ENCODE results near the gene RELN.

Gene RELN

DNA sequence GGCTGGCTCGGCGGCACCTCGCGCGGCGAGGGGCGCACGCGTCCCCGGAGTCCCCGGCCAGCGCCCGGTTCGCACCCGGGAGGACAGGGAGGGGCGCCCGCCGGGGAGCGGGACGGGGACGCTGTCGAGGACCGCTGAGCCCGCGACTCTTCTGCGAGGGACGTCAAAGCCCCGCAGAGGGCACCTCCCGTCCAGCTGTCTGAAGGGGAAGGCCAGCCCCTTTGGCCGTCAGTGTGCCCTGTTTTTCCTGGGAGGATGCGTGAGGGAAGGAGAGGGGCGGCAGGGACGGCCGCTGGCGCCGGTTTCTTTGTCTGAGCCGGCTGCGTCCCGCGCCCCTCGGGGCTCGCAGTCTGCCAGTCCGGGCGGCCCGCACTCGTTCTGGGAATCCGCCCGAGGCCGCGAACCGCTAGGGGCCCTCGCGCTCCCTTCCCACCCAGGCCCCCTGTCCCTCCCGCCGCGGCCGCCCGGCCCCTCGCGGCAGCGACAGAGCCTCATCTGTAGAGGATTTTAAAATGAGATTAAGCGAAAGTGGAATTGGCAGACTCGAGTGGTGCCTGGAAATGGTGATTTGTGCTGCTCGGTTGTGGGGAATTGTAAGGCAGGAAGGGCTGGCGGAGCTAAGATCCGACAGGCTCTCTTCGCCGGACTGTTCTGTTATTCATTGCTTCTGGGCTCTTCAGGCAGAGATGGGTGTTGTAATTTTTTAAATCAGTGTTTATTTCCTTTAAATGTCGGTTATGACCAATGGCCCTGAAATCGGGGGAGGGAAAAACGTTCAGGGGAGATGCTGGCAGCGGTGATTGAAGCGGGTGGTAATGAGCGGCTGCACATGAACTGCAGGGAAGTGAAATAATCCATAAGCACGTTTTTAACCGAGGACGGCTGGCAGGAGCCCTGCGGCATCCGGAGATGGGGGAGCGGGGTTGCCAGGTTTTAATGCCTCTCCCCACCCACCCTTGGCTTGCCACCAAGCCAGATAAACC is 618 bp upstream of the RELN start:
- peak; percentile 9 for DNase-seq

DNA sequence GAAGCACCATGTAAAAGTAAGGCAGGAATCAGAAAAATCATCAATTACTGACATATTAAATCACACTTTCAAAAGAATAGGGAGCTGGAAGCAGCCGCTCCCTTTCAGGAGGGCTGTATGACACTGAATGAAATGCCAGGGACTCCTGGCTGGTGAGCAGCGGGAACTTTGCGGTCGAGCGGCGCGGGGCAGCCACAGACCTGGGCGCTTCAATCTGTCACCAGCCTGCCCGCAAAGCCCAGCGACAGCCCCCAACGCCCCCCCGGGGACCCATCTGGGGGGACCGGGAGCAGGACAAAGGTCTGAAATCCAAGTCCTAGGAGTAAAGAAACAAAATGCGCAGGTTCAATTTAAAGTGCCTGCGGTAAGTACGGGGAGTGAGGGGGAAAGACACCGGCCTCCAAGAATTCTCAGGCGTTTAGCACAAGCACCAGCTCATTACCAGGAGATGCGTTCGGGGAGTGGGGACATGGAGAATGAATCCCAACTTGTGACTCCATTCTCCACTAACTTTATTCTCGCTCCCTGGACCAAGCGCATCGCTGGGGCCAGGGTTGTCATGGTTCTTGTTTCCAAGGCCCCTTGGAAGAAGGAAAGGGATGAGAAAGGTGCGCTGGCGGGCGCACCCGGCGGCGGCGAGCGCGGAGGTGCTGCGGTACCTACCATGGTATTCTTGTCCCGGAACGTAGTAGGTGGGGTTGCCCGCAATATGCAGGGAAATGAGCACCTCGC is 824 bp downstream of the RELN start:
- DNase-seq = peak; percentile 2

DNA sequence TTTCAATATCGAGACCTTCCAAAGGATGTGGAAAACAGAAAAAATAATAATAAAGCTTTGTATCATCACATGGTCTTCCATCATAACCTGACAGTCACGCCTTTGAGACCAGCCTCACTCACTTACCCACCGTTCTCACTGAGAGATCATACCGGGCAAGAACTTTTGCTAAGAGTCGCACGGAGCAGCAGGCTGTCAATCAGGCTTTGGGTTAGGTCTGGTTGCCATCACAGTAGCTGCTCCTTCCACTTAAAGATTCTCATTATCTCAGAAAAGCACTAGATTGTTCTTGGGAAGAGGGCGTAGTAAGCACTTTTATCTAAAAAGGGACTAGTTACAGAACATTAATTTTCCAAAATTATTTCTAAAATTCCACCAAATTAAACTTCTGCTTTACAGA is 2.0 kb downstream of the RELN start:
- no peak for DNase-seq

DNA sequence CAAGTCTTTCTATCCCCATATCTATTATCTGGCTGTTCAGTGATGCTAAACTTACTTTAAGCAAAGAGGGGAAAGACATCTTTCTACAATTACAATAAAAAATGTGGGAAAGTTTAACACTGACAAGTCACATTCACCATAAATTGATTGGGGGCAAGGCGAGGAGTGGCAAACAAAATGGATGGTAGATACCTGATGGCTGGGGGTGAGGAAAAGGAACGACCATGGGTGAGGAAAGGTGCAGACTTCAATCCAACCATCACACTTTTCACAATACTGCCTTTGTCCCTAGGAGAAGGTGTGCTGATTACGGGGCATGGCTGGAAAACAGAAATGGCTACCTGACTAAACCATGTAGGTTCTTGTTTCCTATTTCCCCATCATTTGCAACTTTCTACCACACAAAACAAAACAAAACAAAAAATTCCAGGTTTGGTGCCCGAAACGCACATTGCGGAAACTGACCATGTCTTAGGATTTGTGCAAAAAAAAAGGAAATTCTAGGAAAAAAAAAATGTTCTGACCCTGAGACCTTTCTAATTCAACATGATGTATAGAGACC is 3.8 kb downstream of the RELN start:
- DNase-seq = no peak

DNA sequence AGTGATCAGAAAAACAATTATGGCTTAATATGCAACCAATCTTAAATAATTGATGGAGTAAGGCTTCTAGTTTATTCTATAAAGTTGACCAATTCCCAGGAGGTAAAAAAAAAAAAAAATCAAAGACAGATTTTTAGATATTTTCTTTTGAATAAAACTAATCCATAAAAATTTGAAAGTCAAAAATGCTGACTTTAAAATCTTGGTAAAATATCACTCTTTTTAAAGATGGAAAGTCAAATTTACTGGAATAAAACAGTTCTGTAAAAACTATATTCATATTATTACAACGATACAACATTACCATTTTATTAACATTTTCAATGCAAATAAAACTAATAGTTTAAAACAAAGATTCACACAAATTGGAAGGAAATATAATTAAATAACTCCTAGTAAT is 5.4 kb downstream of the RELN start:
- no peak for DNase-seq

DNA sequence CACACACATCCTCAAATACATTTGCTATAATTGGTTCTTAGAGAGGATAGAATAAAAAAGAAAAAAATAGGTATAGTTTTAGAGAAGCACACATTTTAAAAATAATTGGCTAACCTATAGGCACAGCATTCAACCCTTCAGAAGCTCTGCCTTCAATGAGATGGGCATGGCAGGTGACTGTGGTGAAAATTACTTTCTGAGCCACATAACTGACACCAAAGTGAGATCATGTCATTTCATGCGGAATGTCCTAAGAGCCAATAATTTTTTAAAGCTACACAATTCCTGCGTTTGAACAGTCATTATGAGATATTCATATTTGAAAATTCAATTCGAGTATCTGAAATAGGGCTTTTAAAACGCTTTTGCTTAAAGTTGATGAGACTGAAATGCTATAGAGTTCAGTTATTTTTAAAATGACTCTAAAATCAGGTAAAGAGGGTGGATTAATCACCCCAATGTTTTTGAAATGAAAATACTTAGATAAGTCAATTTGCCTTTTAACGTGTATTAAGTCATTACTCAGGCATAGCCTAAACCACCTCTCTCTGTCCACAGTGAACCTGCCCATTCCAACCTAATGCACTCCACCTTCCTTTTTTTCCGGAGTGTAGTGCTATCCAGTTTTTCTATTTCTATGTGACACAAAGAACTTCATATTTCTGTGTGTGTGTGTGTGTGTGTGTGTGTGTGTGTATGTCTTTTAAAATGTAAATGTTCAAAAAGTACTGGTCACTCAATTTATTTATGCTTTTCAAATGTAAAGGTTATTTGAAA is 6.1 kb downstream of the RELN start:
- no peak for DNase-seq

DNA sequence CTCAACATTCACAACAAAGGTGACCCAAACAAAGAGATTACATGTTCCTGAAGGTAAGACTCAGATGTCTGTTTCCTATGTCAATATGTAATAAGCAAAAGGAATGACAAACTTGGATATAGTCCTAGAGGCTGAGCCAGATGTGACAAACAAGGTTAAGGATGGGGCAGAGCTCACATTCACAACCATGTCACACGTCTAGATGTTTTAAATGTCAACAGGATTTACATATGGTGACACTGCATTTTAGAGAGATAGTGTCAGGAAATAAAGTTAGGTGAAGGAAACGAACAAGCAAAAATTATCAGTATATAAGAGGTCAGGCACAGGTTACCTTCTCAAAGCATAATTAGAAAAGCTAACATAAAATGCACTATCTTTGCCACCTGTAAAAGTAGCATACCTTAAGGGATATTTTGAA is 8.4 kb downstream of the RELN start:
- no peak for DNase-seq

DNA sequence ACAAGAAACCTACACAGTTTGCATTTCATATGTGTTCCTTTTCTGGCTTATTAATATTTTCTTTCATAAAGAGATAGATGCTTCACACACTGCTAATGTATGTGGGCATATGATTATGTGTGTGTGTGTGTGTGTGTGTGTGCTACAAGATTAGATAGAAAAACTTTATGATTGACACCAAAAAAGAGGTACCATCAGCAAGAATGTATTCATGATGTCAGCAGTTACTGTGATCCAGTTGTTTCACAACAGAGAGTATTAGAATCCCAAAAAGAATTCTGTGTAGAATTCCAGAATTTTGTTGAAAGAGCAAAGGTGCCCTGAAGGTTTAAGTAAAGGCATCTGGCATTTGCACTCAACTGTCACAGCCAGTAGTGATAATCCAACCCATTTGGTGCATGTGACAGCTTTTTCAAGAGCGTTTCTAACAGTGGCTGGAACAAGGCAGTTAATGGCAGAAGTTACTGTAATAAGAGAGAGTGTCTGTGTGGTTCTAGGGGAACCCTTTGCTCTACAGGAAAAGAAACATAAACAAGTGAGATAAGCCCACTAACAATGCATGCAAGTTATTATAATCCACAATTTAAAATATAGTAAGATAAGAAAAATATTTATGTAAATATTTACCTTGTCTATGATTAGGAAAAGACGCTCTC is 16.6 kb downstream of the RELN start:
- no peak for DNase-seq

DNA sequence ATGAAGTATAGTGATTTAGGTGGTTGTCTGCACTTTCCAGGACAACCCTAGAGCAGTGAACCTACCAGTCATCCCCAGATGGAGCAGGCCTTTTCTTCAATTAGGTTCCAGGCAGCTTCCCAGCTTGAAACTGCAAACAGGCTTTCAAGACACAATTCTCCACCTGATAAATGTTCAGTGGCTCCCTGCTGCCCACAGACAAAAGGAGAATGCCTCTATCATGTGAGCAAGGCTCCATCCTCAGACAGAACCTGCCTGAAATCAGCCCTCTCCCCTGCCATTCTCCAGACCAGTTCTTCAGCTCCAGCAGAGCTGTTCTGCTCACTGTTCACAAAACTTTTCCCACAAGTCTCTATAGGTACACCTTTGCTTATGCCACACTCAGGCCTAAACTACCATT is 22.1 kb downstream of the RELN start:
- DNase-seq = no peak

DNA sequence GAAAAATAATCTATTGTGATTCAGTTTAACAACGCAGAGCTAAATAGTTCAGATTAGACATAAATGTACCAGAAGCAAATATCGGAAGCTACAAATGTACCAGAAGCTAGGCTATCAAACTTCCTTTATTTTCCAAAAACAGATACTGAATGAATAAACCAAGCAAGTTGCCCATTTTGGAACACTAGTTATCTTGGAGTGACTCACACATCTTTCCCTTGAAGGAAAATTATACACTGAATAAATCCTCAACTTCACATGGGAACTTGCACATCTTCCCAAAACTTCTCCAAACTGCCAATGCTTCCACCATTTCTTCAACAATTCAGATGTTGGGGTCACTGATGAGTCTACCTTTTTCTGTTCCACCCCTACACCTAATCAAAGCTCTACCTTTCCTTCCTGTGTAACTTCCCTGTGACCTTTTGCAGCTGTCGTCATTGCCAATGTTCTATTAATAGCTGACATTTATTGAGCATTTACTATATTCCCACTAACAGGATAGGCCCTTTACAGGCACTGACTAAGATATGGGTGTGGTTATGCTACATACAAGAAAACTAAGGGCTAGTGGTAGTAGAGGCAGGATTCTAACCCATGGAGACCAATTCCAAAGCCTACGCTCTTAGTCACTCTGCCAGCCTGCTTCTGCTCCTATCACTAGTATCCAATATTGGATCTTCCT is 22.7 kb downstream of the RELN start:
- no peak for DNase-seq

DNA sequence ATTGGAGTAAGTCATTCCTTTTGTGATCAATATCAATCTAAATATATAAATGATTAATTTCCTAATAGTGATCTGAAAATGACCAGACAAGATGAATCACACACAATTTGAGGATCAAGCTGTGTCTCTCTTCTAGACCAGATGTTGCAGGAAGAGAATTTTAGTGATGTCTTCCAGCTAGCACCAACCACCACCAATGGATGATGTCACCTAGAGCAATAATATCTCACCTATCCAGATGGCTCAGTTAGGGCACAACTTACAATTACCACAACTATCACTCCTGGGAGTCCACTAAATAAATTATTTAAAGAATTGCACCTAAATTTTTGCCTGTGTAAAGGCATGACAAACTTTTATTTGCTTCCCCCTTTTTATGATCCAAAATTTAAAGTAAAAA is 25.2 kb downstream of the RELN start:
- DNase-seq = no peak

DNA sequence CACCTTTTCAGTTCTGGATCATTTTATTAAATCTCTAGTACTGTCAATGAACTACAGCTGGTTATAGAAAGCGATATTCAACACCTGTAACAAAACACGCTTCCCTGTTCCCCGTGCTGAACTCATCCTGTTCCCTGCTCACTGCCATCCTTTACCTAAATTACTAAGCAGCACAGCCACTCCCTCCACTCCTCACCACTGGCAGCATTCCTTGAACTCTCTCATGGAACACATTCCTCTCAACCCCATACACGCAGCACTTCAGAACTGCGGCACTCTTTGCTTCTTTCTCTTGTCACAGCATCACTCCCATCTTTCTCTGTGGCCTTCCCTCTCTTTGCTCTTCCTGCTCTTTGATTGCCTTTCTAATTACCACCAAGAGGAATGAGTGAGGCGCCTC is 27.4 kb downstream of the RELN start:
- no peak for DNase-seq

DNA sequence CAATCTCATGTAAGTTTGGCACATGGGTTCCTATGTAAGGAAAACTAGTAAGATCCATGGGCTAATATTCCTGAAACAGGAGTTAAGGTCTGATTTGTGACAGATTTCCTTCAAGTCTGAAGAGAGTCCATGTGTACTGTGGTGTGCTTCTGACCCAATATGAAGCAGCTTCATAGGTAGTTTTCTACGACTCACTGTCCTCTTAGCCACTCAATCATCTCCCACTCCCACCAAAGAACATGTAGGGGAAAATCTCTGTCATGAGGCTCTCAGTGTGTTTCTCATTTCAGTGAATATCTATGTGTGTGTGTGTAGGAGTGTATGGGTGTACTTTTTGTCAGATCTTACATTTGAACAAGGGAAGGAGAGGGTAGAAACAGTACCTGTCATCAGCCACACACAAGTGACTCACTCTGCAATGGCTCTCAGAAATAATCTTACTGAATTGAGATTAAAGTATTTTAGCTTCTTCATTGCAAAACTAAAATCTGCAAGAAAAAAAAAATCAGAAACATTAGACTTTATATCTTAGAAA is 31.1 kb downstream of the RELN start:
- DNase-seq = no peak

DNA sequence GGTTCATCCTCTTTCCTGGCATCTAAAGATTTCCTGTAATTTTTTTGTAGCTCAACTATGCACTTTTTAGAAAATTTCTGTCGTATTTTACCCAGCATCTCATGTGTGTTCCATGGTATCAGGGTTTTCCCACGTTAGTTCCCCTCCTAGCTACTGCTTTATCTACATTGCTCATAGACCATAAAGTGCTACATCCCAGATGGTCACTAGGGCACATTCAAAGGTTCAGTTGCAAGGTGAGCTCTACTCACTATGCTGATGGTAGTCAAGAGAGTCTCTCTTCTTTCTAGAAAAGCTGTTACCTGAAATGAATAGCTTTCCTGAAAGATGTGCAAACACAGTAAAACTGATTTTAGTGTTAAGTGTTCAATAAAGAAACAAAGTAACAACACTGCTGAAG is 33.5 kb downstream of the RELN start:
- no peak for DNase-seq

DNA sequence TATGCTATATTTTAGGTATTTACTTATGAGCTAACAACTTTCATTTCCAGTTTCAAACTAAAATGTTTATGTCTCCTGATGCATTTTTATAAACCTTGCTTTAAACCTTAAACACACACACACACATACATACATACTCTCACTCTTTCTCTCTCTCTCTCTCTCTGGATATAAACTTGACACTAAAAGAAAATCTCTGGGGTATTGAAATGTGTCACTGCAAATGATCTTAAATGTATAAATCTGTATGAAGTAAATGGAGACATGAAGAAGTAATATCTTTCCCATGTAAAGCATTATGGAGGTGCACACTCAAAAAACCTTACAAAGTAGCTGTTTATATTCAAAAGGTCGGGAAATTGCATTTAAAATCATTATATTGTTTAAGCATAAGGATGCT is 37.0 kb downstream of the RELN start:
- no peak for DNase-seq

DNA sequence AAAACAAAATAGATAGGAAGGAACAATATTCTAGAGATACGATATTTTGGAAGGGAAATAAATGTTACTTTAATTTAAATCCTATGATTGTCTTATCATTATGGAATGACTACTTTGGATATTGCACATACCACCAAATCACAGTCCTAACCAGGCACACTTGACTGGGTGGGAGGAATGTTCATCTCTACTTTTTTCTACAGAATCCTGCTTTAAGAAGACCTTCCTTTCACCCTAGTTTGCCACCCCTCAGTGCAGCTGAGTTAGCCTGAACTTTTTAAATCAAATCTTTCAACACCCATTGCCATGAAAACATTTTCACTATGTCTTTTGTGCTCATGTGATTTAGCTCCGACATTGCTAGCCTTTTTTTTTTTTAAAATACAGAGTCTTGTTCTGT is 38.1 kb downstream of the RELN start:
- no peak for DNase-seq

DNA sequence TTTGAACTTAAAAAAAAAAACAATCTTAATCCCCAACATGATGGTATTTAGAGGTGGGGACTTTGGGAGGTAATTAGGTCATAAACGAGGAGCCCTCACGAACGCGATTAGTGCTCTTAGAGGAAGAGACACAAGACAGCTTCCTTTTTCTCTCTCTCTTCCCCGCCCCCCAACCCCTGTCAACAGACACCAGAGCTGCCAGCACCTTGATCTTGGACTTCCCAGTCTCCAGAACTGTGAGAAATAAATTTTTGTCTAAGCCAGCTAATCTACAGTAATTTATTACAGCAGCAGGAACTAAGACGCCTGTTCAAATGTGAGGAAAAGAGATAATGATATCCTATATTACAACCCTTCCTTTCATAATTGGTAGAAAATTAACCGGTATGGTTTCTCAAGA is 40.1 kb downstream of the RELN start:
- no peak for DNase-seq

DNA sequence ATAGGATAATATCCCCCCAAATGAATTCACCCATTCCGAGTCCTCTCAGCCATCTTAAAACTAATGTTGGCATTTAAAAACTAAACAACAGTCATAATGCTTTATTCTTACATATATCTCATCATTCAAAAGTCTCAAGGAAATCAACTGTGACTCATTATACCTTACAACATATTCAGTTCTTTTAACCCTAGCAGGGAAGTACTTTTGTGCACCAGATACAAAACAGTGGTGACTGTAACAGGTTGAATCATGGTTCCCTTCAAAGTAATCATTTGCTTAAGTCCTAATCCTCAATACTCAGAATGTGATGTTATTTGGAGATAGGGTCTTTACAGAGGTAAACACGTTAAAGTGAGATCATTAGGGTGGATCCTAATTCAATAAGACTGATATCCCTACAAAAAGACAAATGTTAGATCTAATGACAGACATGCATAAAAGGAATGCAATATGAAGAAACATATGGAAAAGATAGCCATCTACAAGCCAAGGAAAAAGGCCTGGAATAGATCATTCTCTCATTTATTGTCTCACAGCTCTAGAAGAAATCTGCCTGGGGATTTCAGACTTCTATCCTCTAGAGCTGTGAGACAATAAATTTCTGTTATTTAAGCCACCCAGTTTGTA is 42.3 kb downstream of the RELN start:
- DNase-seq = no peak

DNA sequence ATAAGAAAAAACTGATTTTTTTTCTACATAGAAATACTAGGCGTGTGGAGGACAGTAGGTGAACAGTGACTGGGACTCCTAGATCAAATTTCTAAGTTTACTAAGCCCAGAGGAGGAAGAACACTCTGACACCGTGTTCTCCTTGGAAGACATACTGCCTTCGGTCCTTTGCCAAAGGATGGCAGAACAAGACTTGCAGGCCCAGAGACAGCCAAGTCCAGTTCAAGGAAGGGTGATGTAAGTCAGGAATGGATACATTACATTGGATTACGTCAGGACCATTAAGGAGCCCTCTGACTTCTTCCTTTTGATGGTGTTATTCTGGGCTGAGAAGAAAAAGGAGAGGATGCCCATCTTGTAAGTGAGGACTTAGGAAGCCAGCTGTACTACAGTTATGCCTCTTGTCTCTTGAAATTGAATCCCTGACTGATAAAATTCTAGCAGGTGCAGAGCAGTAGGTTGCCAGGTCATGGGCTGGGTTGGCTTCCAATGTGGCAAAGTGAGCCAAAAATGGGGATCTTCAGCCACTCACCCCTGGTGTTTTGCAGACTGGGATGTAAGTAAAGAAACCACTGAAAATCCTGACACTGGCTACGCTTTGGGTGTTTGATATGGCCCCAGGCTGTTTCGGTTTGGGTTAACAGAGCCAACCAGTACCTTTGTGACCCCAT is 45.1 kb downstream of the RELN start:
- no peak for DNase-seq

DNA sequence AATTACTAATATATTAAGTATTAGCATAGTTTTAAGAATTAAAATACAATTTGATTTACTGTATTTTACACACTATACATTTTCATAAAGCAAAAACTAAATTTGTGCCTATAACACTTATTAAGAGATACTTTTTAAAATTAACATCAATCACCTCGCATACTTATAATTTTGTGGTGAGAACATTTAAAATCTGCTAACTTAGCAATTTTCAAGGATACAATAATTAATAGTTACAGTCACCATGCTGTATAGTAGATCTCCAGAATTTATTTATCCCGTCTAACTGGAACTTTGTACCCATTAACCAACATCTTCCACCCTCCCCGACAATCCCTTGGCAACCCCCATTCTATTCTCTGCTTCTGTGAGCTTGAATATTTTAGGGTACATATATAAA is 47.5 kb downstream of the RELN start:
- DNase-seq = no peak
